Measurements from ENCODE around the gene VSIG10L.
A peak's percentile ranks its signal among the peaks of the same experiment; 100 is the strongest.

The VSIG10L gene

GRCh38 chr19:51341976-51342580 lies at the start of gene VSIG10L:
Gene VSIG10L (minus strand): TSS chr19:51342139. CDS start chr19:51342124, 15 bp downstream.
- peak in 2 of 3 donors; percentile 19 to 36 for DNase-seq

- no peak for DNase-seq
These were observed 49.2 kb upstream of the VSIG10L start for GRCh38 chr19:51391073-51391611.

- DNase-seq, result peak in 1 of 3 donors; percentile 9
These were observed 47.2 kb upstream of the VSIG10L start for GRCh38 chr19:51389143-51389542.

- DNase-seq, result peak in 1 of 3 donors; percentile 5
These were observed 46.0 kb upstream of the VSIG10L start, which contains the start of gene LIM2 for GRCh38 chr19:51387924-51388389. Gene LIM2 (minus strand): TSS chr19:51387974. CDS start chr19:51387443, 531 bp downstream.

- DNase-seq, result peak in 1 of 3 donors; percentile 12
These were observed 45.1 kb upstream of the VSIG10L start for GRCh38 chr19:51386882-51387520.

- DNase-seq, result peak in 1 of 3 donors; percentile 12
These were observed 40.1 kb upstream of the VSIG10L start for GRCh38 chr19:51382004-51382403.

- DNase-seq, result peak in 1 of 3 donors; percentile 5
These were observed 38.4 kb upstream of the VSIG10L start for GRCh38 chr19:51380379-51380778.

GRCh38 chr19:51377422-51377821 lies 35.5 kb upstream of the VSIG10L start:
- DNase-seq, result no peak

GRCh38 chr19:51375504-51376221 lies 33.7 kb upstream of the VSIG10L start:
- peak; percentile 28 to 65 (median 53) for DNase-seq

- DNase-seq, result peak; percentile 27 to 40 (median 32)
These were observed 30.9 kb upstream of the VSIG10L start, which contains the start of gene NKG7 for GRCh38 chr19:51372649-51373504. Gene NKG7 (minus strand): TSS chr19:51372654. CDS start chr19:51372535, 119 bp downstream.

- no peak for DNase-seq
These were observed 30.2 kb upstream of the VSIG10L start for GRCh38 chr19:51372021-51372648.

- no peak for DNase-seq
These were observed 29.3 kb upstream of the VSIG10L start for GRCh38 chr19:51371186-51371690.

- no peak for DNase-seq
These were observed 28.3 kb upstream of the VSIG10L start for GRCh38 chr19:51370230-51370629.

GRCh38 chr19:51368366-51369282 lies 26.7 kb upstream of the VSIG10L start, which contains the start of gene CLDND2:
Gene CLDND2 (minus strand): TSS chr19:51369003. CDS start chr19:51368577, 426 bp downstream.
- DNase-seq, result no peak

GRCh38 chr19:51367565-51368365 lies 25.8 kb upstream of the VSIG10L start:
- DNase-seq, result peak; percentile 95 to 98 (median 97)

GRCh38 chr19:51367255-51367564 lies 25.3 kb upstream of the VSIG10L start:
- no peak for DNase-seq

- DNase-seq, result peak; percentile 97 to 98 (median 98)
These were observed 24.7 kb upstream of the VSIG10L start for GRCh38 chr19:51366389-51367254.

GRCh38 chr19:51365965-51366388 lies 24.0 kb upstream of the VSIG10L start, which contains the start of gene ETFB:
Gene ETFB (minus strand): TSS chr19:51366388. CDS start chr19:51366326, 62 bp downstream.
- no peak for DNase-seq

All from suppressor macrophage treated with lipopolysaccharide for 1 hour (primary cell).